Erythroblast (primary cell): ENCODE measurements around the gene UFM1.

Source experiments
- GATA1 ChIP-seq: IDR thresholded peaks from 2 replicates; pipeline ENCODE4 v1.6.1; 2011; ENCODE audit warnings: low read depth, mild to moderate bottlenecking, control low read depth, low read length, moderate library complexity
- POLR2A ChIP-seq: IDR thresholded peaks from 2 replicates; pipeline ENCODE4 v1.6.1; 2011; ENCODE audit warnings: mild to moderate bottlenecking, low read length

GRCh38 chr13:38412266-38412665 lies 62.6 kb downstream of the UFM1 start:
- TF ChIP-seq POLR2A, result no peak
- no peak for TF ChIP-seq GATA1
